Measurements from ENCODE around the gene HYAL2. TPM values are rescaled to one million over a fixed set of nuclear protein-coding genes. Genes with fewer than 3 reads are reported as not detected.

The HYAL2 gene, protein sequence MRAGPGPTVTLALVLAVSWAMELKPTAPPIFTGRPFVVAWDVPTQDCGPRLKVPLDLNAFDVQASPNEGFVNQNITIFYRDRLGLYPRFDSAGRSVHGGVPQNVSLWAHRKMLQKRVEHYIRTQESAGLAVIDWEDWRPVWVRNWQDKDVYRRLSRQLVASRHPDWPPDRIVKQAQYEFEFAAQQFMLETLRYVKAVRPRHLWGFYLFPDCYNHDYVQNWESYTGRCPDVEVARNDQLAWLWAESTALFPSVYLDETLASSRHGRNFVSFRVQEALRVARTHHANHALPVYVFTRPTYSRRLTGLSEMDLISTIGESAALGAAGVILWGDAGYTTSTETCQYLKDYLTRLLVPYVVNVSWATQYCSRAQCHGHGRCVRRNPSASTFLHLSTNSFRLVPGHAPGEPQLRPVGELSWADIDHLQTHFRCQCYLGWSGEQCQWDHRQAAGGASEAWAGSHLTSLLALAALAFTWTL
- total RNA-seq, result 81.0 and 91.1 TPM in 2 replicates
- 44.4 TPM for polyA plus RNA-seq (2012)

DNA sequence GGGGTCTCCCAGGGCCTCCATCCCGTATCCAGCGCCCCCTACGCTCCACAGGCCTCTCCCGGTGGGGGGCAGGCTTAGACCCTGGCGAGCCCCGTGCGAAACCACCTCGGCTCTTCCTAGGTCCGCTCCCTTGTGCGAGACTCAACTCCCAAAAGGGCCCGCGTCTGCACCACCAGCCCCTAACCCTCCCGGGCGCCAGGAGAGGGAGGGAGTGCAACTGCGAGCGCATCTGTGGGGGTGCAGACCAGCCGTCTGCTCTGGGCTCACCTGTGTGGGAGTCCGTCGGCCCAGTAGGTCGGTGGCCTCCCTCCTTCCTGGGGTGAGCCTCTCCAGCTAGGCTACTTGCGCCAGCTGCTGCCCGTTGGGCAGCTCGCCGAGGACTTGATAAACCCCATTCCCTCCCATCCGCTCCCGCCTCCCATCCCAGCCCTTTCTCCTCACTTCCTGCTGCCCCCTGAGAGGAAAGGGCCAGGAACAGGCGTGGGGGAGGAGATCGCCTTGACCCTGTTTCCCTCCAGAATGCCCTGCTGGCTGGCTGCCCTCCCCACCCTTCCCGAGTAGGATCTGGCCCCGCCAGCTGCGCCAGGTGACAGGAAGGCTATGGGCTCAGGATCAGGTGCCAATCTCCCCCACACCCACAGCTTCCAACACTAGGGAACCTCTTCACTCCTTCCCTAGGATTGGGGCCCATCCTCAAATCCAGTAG is at the start of gene HYAL2:
Gene HYAL2 (minus strand): TSS at position 360 of the 706 bp plus-strand sequence. CDS start 2,256 bp downstream, outside the sequence.
- DNase-seq (ENCODE audit: low read depth), result no peak

DNA sequence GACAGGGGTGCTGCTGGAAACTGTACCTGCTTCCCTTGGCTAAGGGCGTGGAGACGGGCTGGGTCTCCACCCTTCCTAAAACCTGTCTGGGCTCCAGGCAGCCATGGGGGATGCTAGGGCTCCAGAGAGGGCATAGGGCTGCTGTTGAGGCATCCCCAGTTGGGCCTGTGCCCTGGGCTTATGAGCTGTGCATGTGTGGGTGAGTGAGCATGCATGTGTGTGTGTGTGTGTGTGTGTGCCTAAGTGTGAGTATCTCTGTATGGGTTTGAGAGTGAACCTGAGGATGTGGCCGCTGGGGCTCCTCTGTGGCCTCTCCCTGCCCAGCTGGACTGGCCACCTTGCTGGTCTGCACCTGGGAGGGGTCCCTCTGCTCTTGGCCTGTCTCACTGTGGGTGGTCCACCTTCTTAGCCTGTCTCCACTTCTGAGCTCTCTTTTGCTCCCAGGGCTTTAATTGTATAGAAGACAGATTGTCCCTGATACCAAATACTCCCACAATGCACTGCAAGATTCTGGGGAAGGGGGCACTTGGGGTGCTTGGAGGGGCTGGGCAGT is 48.7 kb upstream of the HYAL2 start:
- no peak for DNase-seq (ENCODE audit: low read depth)

DNA sequence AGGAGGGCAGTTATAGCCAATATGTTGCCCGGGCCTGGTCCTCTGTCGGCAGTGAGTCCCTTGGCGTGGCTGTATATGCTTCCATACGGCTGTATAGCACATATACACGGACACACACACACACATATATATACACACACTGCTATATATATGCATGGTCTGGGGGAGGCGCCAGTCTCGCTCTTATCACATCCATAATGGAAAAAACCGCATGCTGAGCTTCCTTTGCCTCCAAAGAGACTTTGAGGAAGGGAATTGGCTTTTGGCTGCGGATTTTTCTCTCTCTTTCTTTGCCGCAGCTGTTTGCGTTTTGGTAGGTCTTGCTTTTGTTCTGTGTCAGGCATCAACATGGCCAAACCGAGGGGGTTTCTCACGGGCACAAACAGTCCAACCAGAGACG is 48.0 kb upstream of the HYAL2 start:
- no peak for DNase-seq (ENCODE audit: low read depth)

DNA sequence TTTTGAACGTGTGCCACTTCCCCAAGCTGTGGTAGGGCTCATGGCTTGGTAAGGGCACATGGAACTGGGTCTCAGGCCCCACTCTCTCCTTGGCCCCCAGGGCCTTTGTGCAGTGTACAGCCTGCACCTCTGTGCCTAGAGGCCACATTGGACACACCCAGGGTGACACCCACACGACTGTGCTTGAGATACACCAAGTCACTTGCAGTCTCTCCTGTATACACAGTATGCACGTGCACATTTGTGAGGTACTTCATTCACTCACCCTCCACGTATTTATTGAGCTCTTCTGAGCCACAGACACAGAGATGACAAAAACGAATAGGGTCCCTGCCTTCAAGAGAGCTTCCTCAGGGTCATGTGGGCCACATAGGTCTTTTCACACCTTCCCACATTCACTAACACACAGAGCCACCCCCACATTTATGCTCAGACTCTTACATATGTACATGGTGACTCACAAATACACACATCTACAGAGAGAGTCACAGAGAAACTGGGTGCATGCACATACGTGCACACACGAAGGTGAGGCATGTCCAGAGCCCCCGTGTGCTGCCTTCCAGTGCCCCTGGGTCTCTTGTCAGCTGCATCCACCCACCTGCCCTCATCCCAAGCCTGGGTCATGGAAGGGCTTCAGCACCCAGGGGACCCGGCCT is 46.6 kb upstream of the HYAL2 start:
- no peak for DNase-seq (ENCODE audit: low read depth)

DNA sequence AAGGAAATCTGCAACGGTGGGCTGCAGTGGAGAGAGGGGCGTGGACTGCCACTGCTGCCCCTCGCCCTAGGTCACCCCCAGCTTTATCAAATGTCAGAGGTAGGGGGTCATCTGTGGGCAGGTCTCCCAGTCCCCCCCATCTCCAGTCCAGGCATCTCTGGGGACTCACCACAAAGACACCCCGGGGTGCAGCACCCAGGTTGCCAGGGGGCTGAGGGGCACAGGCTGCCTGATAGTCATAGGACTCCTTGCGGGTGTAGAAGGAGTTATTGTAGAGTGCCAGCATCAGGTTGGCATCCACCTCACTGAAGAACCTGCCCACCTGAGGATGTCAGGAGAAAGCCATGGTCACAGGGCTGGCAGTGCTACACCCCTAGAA is 43.3 kb upstream of the HYAL2 start:
- DNase-seq (ENCODE audit: low read depth), result no peak

DNA sequence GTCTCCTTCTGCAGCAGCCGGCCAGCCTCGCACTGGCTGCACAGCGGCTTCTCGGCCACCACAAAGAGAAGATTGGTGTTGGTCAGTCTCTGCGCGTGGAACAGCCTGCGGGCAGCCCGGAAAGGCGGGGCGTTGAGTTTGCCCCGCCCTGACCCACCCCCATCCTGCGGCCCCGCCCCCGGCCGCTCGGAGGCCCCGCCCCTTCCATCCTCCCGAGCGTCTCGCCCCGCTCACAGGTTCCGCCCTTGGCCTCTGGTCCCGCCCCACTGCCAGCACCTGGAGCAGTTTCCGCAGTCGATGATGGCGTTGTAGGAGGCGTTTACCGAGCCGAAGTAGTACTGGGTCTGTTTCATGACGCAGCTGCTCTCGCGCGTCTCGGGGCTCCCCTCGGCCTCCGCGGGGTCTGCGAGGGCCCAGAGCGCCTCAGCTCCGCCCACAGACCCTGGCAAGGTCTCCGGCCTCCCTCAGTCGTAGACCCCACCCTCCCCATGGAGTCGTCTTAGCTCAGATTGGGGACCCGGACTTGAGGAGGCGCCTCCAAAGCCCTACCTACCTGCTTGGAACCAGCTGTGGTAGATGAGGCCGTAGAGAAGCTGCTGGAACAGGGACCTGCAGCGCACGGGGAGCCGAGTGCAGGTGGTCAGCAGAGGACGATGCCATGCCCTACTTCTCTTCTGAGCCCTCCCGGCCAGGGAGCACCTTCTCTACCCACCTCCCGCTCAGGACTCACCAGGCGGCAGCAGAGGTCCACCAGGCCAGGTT is 42.7 kb upstream of the HYAL2 start:
- DNase-seq (ENCODE audit: low read depth), result no peak

DNA sequence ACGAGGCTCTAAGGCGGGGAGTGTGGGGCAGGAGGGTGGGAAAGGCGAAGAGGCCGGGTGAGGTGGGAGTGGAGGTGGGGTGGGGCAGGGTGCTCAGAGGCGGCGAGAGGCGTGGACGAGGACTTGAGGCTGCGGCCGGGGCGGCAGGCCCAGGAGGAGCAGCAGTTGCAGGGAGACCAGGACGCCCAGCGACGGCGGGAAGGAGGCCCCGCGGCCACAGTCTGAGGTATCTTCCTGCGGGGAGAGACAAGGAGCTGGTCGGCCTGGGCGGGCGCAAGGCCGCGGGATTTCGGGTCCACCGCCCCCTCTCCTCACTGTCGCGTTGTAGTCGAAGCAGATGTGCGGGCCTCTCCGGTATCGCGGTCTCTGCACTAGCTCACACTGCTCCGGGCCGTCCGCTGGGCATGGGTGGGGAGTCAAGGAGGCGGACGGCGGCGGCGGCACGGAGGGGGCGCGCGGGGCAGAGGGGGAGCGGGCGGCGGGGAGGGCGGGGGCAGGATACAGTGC is 42.1 kb upstream of the HYAL2 start:
- DNase-seq (ENCODE audit: low read depth), result no peak

DNA sequence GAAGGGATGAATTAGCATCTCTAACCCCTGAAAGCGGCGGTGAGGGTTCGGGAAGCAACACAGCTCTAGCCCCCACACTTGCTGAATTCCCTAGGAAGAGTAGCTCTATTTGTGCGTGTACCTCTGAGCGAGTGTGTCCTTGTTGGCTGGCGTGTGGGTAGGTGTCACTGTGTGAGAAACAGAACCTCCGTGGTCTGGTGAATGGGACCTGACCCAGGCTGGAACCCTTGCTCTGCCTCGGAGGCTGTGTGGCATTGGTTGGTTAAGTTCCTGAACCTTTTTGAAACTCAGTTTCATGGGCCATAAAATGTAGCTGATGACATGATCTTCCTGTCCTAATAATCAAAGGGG is 37.2 kb upstream of the HYAL2 start:
- DNase-seq (ENCODE audit: low read depth), result no peak

DNA sequence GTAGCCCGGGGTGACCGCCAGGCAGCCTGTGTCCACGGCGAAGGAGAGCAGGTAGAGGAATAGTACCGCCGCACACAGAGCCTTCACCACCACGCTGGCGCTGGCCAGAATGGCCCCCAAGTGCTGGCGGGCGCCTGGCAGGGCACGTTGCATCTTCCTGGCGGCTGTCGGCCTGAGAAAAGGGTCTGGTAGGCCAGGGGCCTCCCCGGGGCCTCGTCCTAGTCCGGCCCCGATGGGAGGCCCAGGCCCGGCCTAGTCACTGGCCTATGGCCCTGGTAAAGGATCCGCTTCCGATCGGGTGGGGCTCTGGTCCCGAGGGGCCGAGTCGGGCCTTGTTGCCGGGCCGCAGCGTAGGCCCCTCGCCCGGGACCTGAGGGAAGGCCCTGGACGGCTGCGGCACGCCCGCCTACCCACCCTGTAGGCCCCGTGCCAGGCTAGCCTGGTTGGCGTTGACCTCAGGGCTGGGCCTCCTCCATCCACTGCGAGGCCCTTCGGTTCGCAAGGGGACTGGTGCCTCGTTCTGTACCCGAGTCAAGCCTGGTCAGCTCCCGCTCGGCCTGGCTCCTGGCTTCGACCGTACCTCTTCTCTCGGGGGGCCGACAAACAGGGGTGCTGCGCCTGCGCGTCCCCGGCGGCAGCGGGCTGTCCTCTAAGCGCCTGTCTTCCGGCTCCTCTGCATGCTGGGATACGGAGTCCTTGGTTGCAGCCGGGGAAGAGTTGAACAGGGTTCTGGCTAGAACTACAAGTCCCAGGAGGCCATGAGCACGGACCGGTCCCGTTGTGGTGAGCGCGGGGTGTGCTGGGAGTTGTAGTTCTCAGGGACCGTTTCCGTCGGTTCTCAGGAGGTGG is 36.6 kb upstream of the HYAL2 start, which contains the start of gene TMEM115:
Gene TMEM115 (minus strand): TSS at position 611 of the 849 bp plus-strand sequence. CDS start 458 bp downstream, at position 153.
- peak; percentile 99 for DNase-seq (ENCODE audit: low read depth)

DNA sequence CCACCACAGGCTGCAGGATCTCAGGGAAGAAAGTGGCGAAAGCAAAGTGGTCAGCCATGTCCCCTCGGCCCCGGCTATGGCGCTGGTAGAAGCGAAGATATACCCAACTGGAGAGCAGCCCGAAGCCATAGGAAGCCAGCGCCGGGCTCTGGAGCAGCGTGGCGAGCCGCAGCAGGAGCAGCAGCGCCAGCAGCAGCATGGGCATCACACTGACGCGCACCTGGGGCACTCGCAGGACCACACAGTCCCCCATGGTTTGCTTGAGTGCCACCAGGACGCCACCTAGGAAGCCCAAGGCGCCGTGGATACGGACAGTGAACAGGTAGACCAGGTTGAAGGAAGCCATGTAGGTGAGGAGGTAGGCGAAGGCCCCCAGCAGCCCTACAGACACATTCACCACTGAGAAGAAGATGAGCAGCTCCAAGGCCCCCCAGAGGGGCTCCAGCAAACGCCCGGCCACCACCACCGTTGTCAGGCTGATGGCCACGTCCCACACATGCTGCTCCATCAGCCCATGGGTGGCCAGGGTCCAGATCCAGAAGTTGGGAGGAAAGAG is 35.9 kb upstream of the HYAL2 start:
- no peak for DNase-seq (ENCODE audit: low read depth)

DNA sequence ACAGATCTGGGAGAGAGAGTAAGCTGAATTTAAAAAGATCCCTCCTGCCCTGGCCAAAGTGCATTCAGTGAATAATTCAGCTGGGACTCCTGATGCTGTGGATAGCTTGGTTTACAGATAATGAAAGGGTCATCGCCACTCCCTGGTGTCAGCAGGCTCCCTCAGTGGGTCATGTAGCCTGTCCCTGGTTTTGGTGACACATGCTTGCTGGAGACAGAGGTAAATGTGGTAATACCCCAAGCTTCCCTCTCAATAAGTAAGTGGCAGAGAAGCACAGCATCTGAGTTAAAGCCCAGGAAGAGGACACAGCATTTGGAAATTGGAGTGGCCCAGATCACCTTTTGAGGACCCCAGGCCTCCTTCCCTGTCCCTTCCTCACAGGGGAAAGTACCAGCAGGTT is 34.9 kb upstream of the HYAL2 start:
- DNase-seq (ENCODE audit: low read depth), result no peak

DNA sequence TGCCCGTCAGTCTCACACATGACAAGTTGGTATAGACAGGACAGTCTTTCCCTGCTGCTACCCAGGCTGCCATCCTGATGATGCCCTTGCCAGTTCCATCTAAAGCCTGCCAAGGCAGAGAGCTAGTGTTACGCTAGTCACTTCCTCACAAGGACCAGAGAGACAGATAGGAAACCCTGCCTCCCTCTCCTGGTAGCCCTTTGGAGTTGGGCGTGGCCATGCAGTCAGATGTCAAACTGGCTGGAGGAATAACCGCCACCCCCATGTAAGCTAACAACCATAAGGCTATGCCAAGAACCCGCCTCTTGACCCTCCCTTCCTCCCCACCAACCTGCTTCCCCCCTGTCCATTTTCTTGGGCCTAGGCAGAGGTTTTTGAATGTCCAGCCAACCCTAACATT is 34.0 kb upstream of the HYAL2 start:
- peak; percentile 40 for DNase-seq (ENCODE audit: low read depth)

DNA sequence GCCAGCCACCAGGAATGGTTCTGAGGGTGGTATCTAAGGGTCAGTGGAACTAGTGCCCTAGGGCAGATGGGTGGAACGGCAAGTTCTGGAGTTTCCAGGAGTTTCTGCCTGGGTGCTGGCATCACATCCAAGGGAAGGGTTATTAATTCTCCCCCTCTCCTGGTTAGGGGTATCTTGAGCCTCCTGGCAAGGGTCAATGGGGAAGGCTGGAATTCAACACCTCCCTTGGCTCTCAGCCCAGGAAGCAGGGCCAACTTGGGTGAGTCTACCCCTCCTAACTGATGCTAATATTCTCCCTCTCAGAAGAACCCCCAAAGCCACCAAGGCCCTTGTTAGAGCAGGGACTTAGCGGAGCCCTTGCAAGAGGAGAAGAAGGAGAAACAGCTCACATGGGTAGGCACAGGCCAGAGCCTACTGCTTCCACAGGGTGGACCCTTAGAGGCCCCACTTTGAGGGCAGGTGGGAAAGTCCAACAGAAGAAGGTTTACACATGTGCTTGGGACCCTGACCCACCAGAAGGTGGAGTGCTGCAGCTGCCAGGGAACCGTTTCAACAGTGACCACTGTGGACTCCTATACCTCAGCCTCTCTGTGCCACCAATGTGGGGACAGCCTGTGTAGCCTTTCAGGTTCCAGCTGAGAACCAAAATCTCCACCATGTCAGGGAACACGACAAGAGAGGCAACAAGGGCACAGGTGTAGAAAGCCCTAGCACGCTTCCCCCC is 33.4 kb upstream of the HYAL2 start:
- DNase-seq (ENCODE audit: low read depth), result no peak

DNA sequence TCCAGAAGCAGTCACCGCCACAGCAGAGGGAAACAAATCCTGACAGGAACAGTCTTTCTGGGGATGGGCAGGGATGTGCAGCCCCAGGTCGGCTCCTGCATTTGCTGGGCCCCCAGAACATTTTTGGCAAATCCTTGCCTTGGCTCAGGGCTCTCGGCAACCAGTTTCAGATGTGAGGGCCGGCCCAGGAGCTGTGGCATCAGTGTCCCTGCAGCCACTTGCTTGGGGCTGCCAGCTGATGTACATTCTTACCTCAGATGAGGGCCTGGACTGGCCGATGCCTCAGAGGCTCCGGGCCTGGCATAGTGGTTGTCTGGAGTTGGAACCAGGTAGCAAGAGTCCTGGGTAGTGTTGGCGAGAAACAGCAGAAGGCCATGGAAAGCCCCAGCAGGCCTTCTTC is 32.3 kb upstream of the HYAL2 start:
- no peak for DNase-seq (ENCODE audit: low read depth)

DNA sequence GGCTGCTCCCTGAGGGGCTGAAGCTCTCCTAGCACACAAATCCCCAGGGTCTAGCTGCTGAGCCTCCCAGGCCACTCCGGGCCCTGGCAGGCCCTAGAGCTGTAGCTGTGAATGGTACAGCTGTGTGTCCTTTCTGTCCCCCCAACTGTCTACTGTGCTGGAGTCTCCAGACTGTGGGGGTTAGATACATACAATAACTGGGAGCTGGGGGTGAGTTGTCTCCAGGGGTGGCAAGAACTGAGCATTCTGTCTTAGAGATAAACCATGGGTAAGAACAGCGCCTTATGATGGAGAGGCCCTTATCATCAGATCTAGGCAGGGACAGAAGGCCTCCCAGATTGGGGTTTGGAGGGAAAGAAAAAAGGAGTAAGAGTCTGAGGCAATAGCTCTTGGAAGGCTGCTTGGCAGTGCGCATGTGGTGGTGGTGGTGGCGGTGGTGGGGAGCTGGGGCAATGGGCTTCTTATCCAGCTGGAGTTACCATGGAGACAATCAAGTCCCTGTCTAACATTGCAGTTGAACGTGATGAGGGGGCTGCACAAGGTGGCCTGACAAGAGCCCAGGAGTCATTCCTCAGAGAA is 31.7 kb upstream of the HYAL2 start:
- no peak for DNase-seq (ENCODE audit: low read depth)

DNA sequence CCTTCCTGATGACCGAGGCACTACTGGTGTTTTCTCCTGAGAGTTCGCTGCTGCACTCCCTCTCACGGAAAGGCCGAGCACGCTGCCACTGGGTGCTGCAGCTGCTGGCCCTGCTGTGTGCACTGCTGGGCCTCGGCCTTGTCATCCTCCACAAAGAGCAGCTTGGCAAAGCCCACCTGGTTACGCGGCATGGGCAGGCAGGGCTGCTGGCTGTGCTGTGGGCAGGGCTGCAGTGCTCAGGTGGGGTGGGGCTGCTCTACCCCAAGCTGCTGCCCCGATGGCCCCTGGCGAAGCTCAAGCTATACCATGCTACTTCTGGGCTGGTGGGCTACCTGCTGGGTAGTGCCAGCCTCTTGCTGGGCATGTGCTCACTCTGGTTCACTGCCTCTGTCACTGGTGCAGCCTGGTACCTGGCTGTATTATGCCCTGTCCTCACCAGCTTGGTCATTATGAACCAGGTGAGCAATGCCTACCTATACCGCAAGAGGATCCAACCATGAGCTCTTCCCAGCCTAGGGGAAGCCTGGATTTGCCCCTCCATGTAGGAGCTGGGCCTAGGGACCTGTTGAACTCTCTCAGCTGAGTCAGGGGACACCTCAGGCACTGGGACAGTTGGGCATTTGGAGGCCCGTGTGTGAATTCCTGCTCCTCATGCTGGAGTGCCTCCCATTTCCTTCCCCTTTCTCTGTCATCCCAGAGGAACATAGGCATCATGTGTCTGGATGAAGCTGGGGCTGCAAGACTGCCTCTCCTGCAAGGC is 30.9 kb upstream of the HYAL2 start:
- DNase-seq (ENCODE audit: low read depth), result no peak

DNA sequence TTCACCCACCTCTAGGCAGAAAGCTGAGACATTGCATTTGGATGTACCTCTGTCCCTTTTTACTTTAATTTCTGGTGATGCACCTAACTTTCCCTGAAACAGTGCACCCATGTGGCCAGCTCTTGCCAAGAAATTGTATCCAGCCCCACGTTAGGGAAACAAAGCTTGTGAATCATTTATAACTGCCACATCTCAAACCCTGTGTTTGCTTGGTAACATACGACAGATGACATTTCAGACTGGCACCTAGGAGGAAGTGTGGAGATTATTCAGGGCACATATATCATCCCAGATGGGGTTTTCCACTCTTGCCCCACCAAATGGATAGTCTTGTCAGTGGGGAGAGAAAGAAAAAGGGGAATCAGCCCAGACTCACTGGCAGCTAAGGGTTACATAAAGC is 30.2 kb upstream of the HYAL2 start:
- DNase-seq (ENCODE audit: low read depth), result no peak

DNA sequence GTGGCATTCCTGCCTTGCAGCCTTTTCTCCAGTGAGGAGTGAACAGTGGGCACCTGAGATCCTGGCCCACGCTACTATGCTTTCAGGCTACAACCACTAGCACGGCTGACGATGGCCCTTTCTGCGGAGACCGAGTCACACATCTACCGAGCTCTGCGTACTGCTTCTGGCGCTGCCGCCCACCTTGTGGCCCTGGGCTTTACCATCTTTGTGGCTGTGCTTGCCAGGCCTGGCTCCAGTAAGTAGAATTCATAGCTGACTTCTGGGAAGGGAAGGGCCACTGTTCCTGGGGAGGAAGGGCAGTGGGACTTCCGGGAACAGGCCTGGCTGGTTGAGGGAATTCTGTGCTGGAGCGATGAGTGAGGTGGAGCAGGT is 28.8 kb upstream of the HYAL2 start:
- DNase-seq (ENCODE audit: low read depth), result no peak
